Spleen (tissue), 11 donors: ENCODE measurements around the gene ZNF451. TPM values are rescaled to one million over a fixed set of nuclear protein-coding genes. Genes with fewer than 3 reads are reported as not detected.

Experiments used
- DNase-seq: peaks from one replicate; pipeline ENCODE4 v3.0.0-alpha.2; 2020
- H3K27ac ChIP-seq, 8 donors: fragments of 200-600 bp; sonication (generic) in 7 of 8; 1 replicate in 4 of 8; 2 replicates in 4 of 8; pipeline versions ENCODE4 v1.5.0 to v1.8.0; 2016 to 2021; ENCODE audit warnings: inconsistent platforms in 4 of 8, mild to moderate bottlenecking in 4 of 8, moderate library complexity in 1 of 8
- H3K27me3 ChIP-seq, 7 donors: fragments of 200-600 bp; sonication (generic) in 6 of 7; replicated peaks in 1 of 7; 1 replicate in 4 of 7; 2 replicates in 3 of 7; pipeline versions ENCODE4 v1.5.0 to v1.8.0; 2016 to 2021; ENCODE audit warnings: inconsistent platforms in 3 of 7, mild to moderate bottlenecking in 1 of 7
- H3K36me3 ChIP-seq, 6 donors: fragments of 200-600 bp; sonication (generic) in 5 of 6; 1 replicate in 4 of 6; 2 replicates in 2 of 6; pipeline versions ENCODE4 v1.5.0 to v1.8.0; 2016 to 2021; ENCODE audit warnings: inconsistent platforms in 2 of 6
- H3K4me1 ChIP-seq, 6 donors: fragments of 200-600 bp; sonication (generic) in 5 of 6; 1 replicate in 3 of 6; 2 replicates in 3 of 6; pipeline versions ENCODE4 v1.5.0 to v1.8.0; 2016 to 2021; ENCODE audit warnings: inconsistent platforms in 3 of 6
- H3K4me3 ChIP-seq, 8 donors: fragments of 200-600 bp; sonication (generic) in 7 of 8; 1 replicate in 4 of 8; 2 replicates in 4 of 8; pipeline versions ENCODE4 v1.5.0 to v1.8.0; 2016 to 2021; ENCODE audit warnings: inconsistent platforms in 4 of 8, mild to moderate bottlenecking in 4 of 8, moderate library complexity in 2 of 8
- H3K9me3 ChIP-seq, 8 donors: fragments of 200-600 bp; sonication (generic) in 7 of 8; 1 replicate in 4 of 8; 2 replicates in 4 of 8; pipeline versions ENCODE4 v1.5.0 to v1.8.0; 2016 to 2021; ENCODE audit warnings: inconsistent platforms in 4 of 8
- CTCF ChIP-seq, 11 experiments: fragments of 200-600 bp in 7 of 11; fragments of 450-650 bp in 4 of 11; sonication (generic) in 4 of 11; IDR thresholded peaks in 8 of 11; conservative IDR thresholded peaks in 3 of 11; 1 replicate in 7 of 11; 2 replicates in 4 of 11; pipeline versions ENCODE4 v1.4.0 to v1.8.0; 2016 to 2021; ENCODE audit warnings: antibody characterized with exemption in 11 of 11, inconsistent platforms in 4 of 11, mild to moderate bottlenecking in 1 of 11
- POLR2A ChIP-seq, 3 donors: fragments of 450-650 bp; IDR thresholded peaks; one replicate each; pipeline ENCODE4 v1.5.1; 2017; ENCODE audit warnings: antibody characterized with exemption in 3 of 3, mild to moderate bottlenecking in 1 of 3
- POLR2AphosphoS5 ChIP-seq, 3 donors: sonication (generic); formaldehyde crosslinking; IDR thresholded peaks; one replicate each; pipeline ENCODE4 v1.5.1; 2017; ENCODE audit warnings: antibody characterized with exemption in 3 of 3
- WGBS, 5 donors: extraction: QIAGEN DNeasy Blood & Tissue Kit in 3 of 5; methylation state at CpG; one replicate each; pipeline versions ENCODE4 v1.1.5 to v1.1.7; 2013 to 2018; 5-methylcytosine and 5-hydroxymethylcytosine counted together
- intact Hi-C: fragments of 100-400 bp; cut with DNase I; formaldehyde crosslinking; loops from one replicate; pipeline ENCODE4 v1.15.0; 2023; ENCODE audit warnings: low total_unique reads
- polyA plus RNA-seq, 3 donors: library from polyadenylated mRNA; stranded (reverse); fragments of 200-250 nt; gene quantifications; one replicate each; pipeline ENCODE4 v1.2.1, GENCODE V29; 2013
- total RNA-seq, 7 donors: library from RNA; depleted of rRNA in 3 of 7; stranded (reverse); fragments of >200 nt in 3 of 7; fragmentation: NEBNext Ultra II Directional in 4 of 7; extraction: Animal tissue kit (Norgen Biotek cat#: 25700) in 4 of 7; gene quantifications; one replicate each; pipeline versions ENCODE4 v1.1.0 to v1.2.1, GENCODE V29; 2016 to 2021
- donor health status: healthy with polysubstance abuse.
- donor health status: DM: no; HTN: no; CAD: no; lungs with moderate emphysema.
- donor health status: DM: no; HTN: no; CAD: no.
- donor health status: Bipolar disorder and iron deficiency.
- donor health status: healthy.
- donor health status: DM: no; HTN: no; CAD: no.
- donor health status: DM: yes; HTN: yes; CAD: no.

Gene ZNF451
- total and polyA plus RNA-seq, 10 donors: 11.1 to 117 (median 72.1) TPM

- Histone ChIP-seq H3K9me3 (no peaks in the 10 kb centered on the region), H3K36me3 (peaks cover 0 to 4% (median 0%) of the 10 kb centered on the region in 6 donors), H3K27me3 (no peaks in the 10 kb centered on the region), H3K4me1 (no peaks in the 10 kb centered on the region), H3K27ac (no peak overlapping the region), H3K4me3 (no peak overlapping the region)
- 74 to 88% (median 82%) methylated on average over 2 of the region's 2 CpGs for WGBS, 5 donors
- intact Hi-C loops: no loop called here
- TF ChIP-seq POLR2AphosphoS5 (IDR thresholded peaks at IDR 0.05) (no peak), CTCF (IDR thresholded peaks at IDR 0.05 in 8 of 11, conservative IDR thresholded peaks at IDR 0.05 in 3 of 11) (no peak), POLR2A (IDR thresholded peaks at IDR 0.05) (no peak)
- no peak for DNase-seq
These were observed 100.2 kb downstream of the ZNF451 start for GRCh38 chr6:57190140-57190539.

- Histone ChIP-seq H3K4me1 (no peaks in the 10 kb centered on the region), H3K4me3 (no peak overlapping the region), H3K27me3 (no peaks in the 10 kb centered on the region), H3K36me3 (no peaks in the 10 kb centered on the region), H3K9me3 (no peaks in the 10 kb centered on the region), H3K27ac (no peak overlapping the region)
- TF ChIP-seq CTCF (IDR thresholded peaks at IDR 0.05 in 8 of 11, conservative IDR thresholded peaks at IDR 0.05 in 3 of 11) (no peak), POLR2A (IDR thresholded peaks at IDR 0.05) (no peak), POLR2AphosphoS5 (IDR thresholded peaks at IDR 0.05) (no peak)
- no peak for DNase-seq
- intact Hi-C loops: no loop called here
These were observed 103.2 kb downstream of the ZNF451 start for GRCh38 chr6:57193177-57193576.

GRCh38 chr6:57195457-57195856 lies 105.5 kb downstream of the ZNF451 start:
- Histone ChIP-seq H3K4me1 (no peaks in the 10 kb centered on the region), H3K9me3 (no peaks in the 10 kb centered on the region), H3K27me3 (no peaks in the 10 kb centered on the region), H3K27ac (no peak overlapping the region), H3K36me3 (no peaks in the 10 kb centered on the region), H3K4me3 (no peak overlapping the region)
- TF ChIP-seq POLR2A (IDR thresholded peaks at IDR 0.05): no peak
- no peak for TF ChIP-seq CTCF (IDR thresholded peaks at IDR 0.05 in 8 of 11, conservative IDR thresholded peaks at IDR 0.05 in 3 of 11)
- TF ChIP-seq POLR2AphosphoS5 (IDR thresholded peaks at IDR 0.05): no peak
- no peak for DNase-seq
- WGBS, 5 donors: 90 to 98% (median 94%) methylated on average over 2 of the region's 2 CpGs
- intact Hi-C loops: no loop called here

GRCh38 chr6:57198926-57199636 lies 109.1 kb downstream of the ZNF451 start:
- no peaks in the 10 kb centered on the region for H3K27me3 ChIP-seq
- intact Hi-C loops: no loop called here
- no peaks in the 10 kb centered on the region for H3K9me3 ChIP-seq
- H3K27ac ChIP-seq: no peak overlapping the region
- H3K4me3 ChIP-seq: no peak overlapping the region
- no peaks in the 10 kb centered on the region for H3K4me1 ChIP-seq
- no peaks in the 10 kb centered on the region for H3K36me3 ChIP-seq
- no peak for DNase-seq
- WGBS, 5 donors: 82 to 91% (median 88%) methylated on average over 6 of the region's 6 CpGs
- TF ChIP-seq POLR2A (IDR thresholded peaks at IDR 0.05): no peak
- TF ChIP-seq CTCF (IDR thresholded peaks at IDR 0.05 in 8 of 11, conservative IDR thresholded peaks at IDR 0.05 in 3 of 11): no peak
- no peak for TF ChIP-seq POLR2AphosphoS5 (IDR thresholded peaks at IDR 0.05)
